GM12891 (cell line): Measurements from ENCODE around the gene CRADD.

ENCODE experiments used
- PAX5 ChIP-seq: IDR thresholded peaks from 2 replicates; pipeline ENCODE4 v1.6.1; 2011; ENCODE audit warnings: low read length, moderate library complexity, mild to moderate bottlenecking; ENCODE audit not compliant: insufficient read depth, severe bottlenecking
- POLR2A ChIP-seq: IDR thresholded peaks from 2 replicates; pipeline ENCODE4 v1.6.1; 2011; ENCODE audit warnings: low read depth, low read length, control low read depth
- POLR2AphosphoS5 ChIP-seq: IDR thresholded peaks from 2 replicates; pipeline ENCODE4 v1.6.1; 2011; ENCODE audit warnings: low read depth, low read length, control low read depth
- POU2F2 ChIP-seq: IDR thresholded peaks from 2 replicates; pipeline ENCODE4 v1.6.1; 2011; ENCODE audit warnings: low read depth, mild to moderate bottlenecking, control low read depth, low read length, moderate library complexity
- SPI1 ChIP-seq: IDR thresholded peaks from 2 replicates; pipeline ENCODE4 v1.6.1; 2011; ENCODE audit warnings: low read depth, low read length, control low read depth
- TAF1 ChIP-seq: IDR thresholded peaks from 2 replicates; pipeline ENCODE4 v1.6.1; 2011; ENCODE audit warnings: low read depth, low read length, control low read depth

GRCh38 chr12:93743999-93744689 lies 67.0 kb downstream of the CRADD start:
- no peak for TF ChIP-seq POLR2A
- no peak for TF ChIP-seq POLR2AphosphoS5
- no peak for TF ChIP-seq TAF1
- no peak for TF ChIP-seq SPI1
- no peak for TF ChIP-seq POU2F2
- no peak for TF ChIP-seq PAX5
